Suprapubic skin (tissue), 4 donors: ENCODE data around the gene EPN2. TPM values are rescaled to one million over a fixed set of nuclear protein-coding genes. Genes with fewer than 3 reads are reported as not detected.

ENCODE experiments used
- DNase-seq, 2 donors: peaks; one replicate each; pipeline ENCODE4 v3.0.0-alpha.2; 2019; ENCODE audit warnings: low spot score in 2 of 2
- H3K27ac ChIP-seq: fragments of 200-600 bp; sonication (generic); one replicate; pipeline ENCODE4 v1.5.1; 2019
- H3K27me3 ChIP-seq: fragments of 200-600 bp; sonication (generic); one replicate; pipeline ENCODE4 v1.5.1; 2019
- H3K36me3 ChIP-seq: fragments of 200-600 bp; sonication (generic); one replicate; pipeline ENCODE4 v1.5.1; 2019
- H3K4me1 ChIP-seq: fragments of 200-600 bp; sonication (generic); one replicate; pipeline ENCODE4 v1.5.1; 2019
- H3K4me3 ChIP-seq: fragments of 200-600 bp; sonication (generic); one replicate; pipeline ENCODE4 v1.5.1; 2019; ENCODE audit warnings: mild to moderate bottlenecking
- H3K9me3 ChIP-seq: fragments of 200-600 bp; sonication (generic); one replicate; pipeline ENCODE4 v1.5.1; 2019
- CTCF ChIP-seq, 2 donors: fragments of 200-600 bp in 1 of 2; fragments of 450-650 bp in 1 of 2; sonication (generic) in 1 of 2; IDR thresholded peaks; one replicate each; pipeline ENCODE4 v1.5.1; 2016 to 2019; ENCODE audit warnings: antibody characterized with exemption in 2 of 2, mild to moderate bottlenecking in 1 of 2, moderate library complexity in 1 of 2
- EP300 ChIP-seq: sonication (generic); formaldehyde crosslinking; IDR thresholded peaks from one replicate; pipeline ENCODE4 v1.6.1; 2017; ENCODE audit warnings: antibody characterized with exemption
- POLR2A ChIP-seq, 2 donors: fragments of 450-650 bp; IDR thresholded peaks; one replicate each; pipeline ENCODE4 v1.6.1; 2017; ENCODE audit warnings: antibody characterized with exemption in 2 of 2, mild to moderate bottlenecking in 2 of 2, moderate library complexity in 2 of 2
- POLR2AphosphoS5 ChIP-seq, 3 donors: sonication (generic); formaldehyde crosslinking; IDR thresholded peaks; one replicate each; pipeline ENCODE4 v1.6.1; 2017; ENCODE audit warnings: antibody characterized with exemption in 3 of 3
- WGBS: methylation state at CpG from one replicate; pipeline ENCODE4 v1.1.5; 2018; 5-methylcytosine and 5-hydroxymethylcytosine counted together
- total RNA-seq, 4 donors: library from RNA; depleted of rRNA; stranded (reverse); fragments of >200 nt; gene quantifications; one replicate each; pipeline ENCODE4 v1.1.0, GENCODE V29; 2016

EPN2 gene
- total RNA-seq, 4 donors from 2014 or later = 95.9 to 276 (median 131) TPM

GRCh38 chr17:19374136-19374535, 137.0 kb downstream of the EPN2 start:
- H3K27ac ChIP-seq = no peak overlapping the region
- DNase-seq = peak in 1 of 2 donors; percentile 38

GRCh38 chr17:19375732-19376131, 138.6 kb downstream of the EPN2 start:
- WGBS = 94% methylated on average over 1 of the region's 1 CpG
- Histone ChIP-seq H3K27ac (no peak overlapping the region), H3K36me3 (peaks cover 12% of the 10 kb centered on the region), H3K4me3 (no peak overlapping the region), H3K9me3 (no peaks in the 10 kb centered on the region), H3K27me3 (no peaks in the 10 kb centered on the region), H3K4me1 (peaks cover 33% of the 10 kb centered on the region)
- DNase-seq = no peak
- no peak for TF ChIP-seq CTCF (IDR thresholded peaks at IDR 0.05)
- TF ChIP-seq EP300 = no peak
- no peak for TF ChIP-seq POLR2A (IDR thresholded peaks at IDR 0.05)
- TF ChIP-seq POLR2AphosphoS5 (IDR thresholded peaks at IDR 0.05) = no peak

More at GRCh38 chr17:19374136-19374535, 137.0 kb downstream of the EPN2 start:
- TF ChIP-seq POLR2A (IDR thresholded peaks at IDR 0.05) (no peak), EP300 (no peak), CTCF (IDR thresholded peaks at IDR 0.05) (no peak), POLR2AphosphoS5 (IDR thresholded peaks at IDR 0.05) (no peak)
- Histone ChIP-seq H3K4me1 (peaks cover 30% of the 10 kb centered on the region), H3K9me3 (no peaks in the 10 kb centered on the region), H3K36me3 (no peaks in the 10 kb centered on the region), H3K4me3 (no peak overlapping the region), H3K27me3 (no peaks in the 10 kb centered on the region)
- WGBS = 87% methylated on average over 5 of the region's 5 CpGs

GRCh38 chr17:19376811-19377210, 139.6 kb downstream of the EPN2 start:
- WGBS = 26% methylated on average over 2 of the region's 2 CpGs
- peaks cover 26% of the 10 kb centered on the region for H3K4me1 ChIP-seq
- peak overlapping the region; percentile 95 for H3K27ac ChIP-seq
- peak overlapping the region; percentile 92 for H3K4me3 ChIP-seq
- H3K27me3 ChIP-seq = no peaks in the 10 kb centered on the region
- peaks cover 23% of the 10 kb centered on the region for H3K36me3 ChIP-seq
- no peak for TF ChIP-seq EP300
- no peak for TF ChIP-seq CTCF (IDR thresholded peaks at IDR 0.05)
- TF ChIP-seq POLR2AphosphoS5 (IDR thresholded peaks at IDR 0.05) = no peak
- TF ChIP-seq POLR2A (IDR thresholded peaks at IDR 0.05) = no peak
- no peaks in the 10 kb centered on the region for H3K9me3 ChIP-seq
- DNase-seq = peak; percentile 32 to 34

GRCh38 chr17:19377602-19378415, 140.6 kb downstream of the EPN2 start:
- H3K36me3 ChIP-seq = peaks cover 33% of the 10 kb centered on the region
- TF ChIP-seq EP300 = no peak
- TF ChIP-seq POLR2AphosphoS5 (IDR thresholded peaks at IDR 0.05) = peak in 2 of 3 donors; percentile 39 to 66
- peak in 1 of 2 donors; percentile 37 for TF ChIP-seq POLR2A (IDR thresholded peaks at IDR 0.05)
- no peak for TF ChIP-seq CTCF (IDR thresholded peaks at IDR 0.05)
- DNase-seq = peak; percentile 98 to 99
- H3K27me3 ChIP-seq = no peaks in the 10 kb centered on the region
- H3K4me1 ChIP-seq = peaks cover 35% of the 10 kb centered on the region
- peak overlapping the region; percentile 95 for H3K27ac ChIP-seq
- whole genome bisulfite sequencing = under 1% methylated on average over 41 of the region's 67 CpGs
- peak overlapping the region; percentile 92 for H3K4me3 ChIP-seq
- H3K9me3 ChIP-seq = no peaks in the 10 kb centered on the region
